ENCODE data around the gene MED27.

GRCh38 chr9:131987232-131987631 is 92.4 kb downstream of the MED27 start:
- TF ChIP-seq TAF1 (IDR thresholded peaks at IDR 0.05; ENCODE audit: borderline replicate concordance, low read depth, low read length) (no peak), POLR2AphosphoS5 (IDR thresholded peaks at IDR 0.05; ENCODE audit: low read depth, low read length) (no peak), POLR2A (IDR thresholded peaks at IDR 0.05; ENCODE audit: low read depth, low read length) (no peak)

Data from GM12892 (cell line).